BLaER1 treated with 17β-estradiol and CSF1 and Interleukin-3, amounts not matched to agents 10 nM and 100 nM (cell line): ENCODE results near the gene AADACL3.
"Not testable (repeated sequence)": the region's sequence is repeated elsewhere in the genome, so short reads cannot be mapped to it uniquely, and the experiment has no call there.

Source experiments
- H3K27ac ChIP-seq, 11 experiments: shearing (Covaris generic); formaldehyde crosslinking; 2 replicates each; pipeline ENCODE4 v1.8.1; 2022
- H3K27me3 ChIP-seq, 11 experiments: shearing (Covaris generic); formaldehyde crosslinking; 2 replicates each; pipeline ENCODE4 v1.8.1; 2022
- H3K36me3 ChIP-seq, 11 experiments: shearing (Covaris generic); formaldehyde crosslinking; 2 replicates each; pipeline ENCODE4 v1.8.1; 2022
- H3K4me1 ChIP-seq, 10 experiments: shearing (Covaris generic); formaldehyde crosslinking; 2 replicates each; pipeline ENCODE4 v1.8.1; 2022
- H3K4me2 ChIP-seq, 11 experiments: shearing (Covaris generic); formaldehyde crosslinking; 2 replicates each; pipeline ENCODE4 v1.8.1; 2022
- H3K4me3 ChIP-seq, 10 experiments: shearing (Covaris generic); formaldehyde crosslinking; 2 replicates each; pipeline ENCODE4 v1.8.1; 2022
- H3K9ac ChIP-seq, 11 experiments: shearing (Covaris generic); formaldehyde crosslinking; 2 replicates each; pipeline ENCODE4 v1.8.1; 2022
- H3K9me3 ChIP-seq, 11 experiments: shearing (Covaris generic); formaldehyde crosslinking; replicated peaks in 1 of 11; 2 replicates each; pipeline ENCODE4 v1.8.1; 2022
- H4K20me1 ChIP-seq, 11 experiments: shearing (Covaris generic); formaldehyde crosslinking; 2 replicates each; pipeline ENCODE4 v1.8.1; 2022
- Cebpa-rat ChIP-seq, 11 experiments: shearing (Covaris generic); IDR thresholded peaks; 2 replicates each; pipeline ENCODE4 v1.8.1; 2022

The AADACL3 gene, protein sequence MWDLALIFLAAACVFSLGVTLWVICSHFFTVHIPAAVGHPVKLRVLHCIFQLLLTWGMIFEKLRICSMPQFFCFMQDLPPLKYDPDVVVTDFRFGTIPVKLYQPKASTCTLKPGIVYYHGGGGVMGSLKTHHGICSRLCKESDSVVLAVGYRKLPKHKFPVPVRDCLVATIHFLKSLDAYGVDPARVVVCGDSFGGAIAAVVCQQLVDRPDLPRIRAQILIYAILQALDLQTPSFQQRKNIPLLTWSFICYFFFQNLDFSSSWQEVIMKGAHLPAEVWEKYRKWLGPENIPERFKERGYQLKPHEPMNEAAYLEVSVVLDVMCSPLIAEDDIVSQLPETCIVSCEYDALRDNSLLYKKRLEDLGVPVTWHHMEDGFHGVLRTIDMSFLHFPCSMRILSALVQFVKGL

DNA sequence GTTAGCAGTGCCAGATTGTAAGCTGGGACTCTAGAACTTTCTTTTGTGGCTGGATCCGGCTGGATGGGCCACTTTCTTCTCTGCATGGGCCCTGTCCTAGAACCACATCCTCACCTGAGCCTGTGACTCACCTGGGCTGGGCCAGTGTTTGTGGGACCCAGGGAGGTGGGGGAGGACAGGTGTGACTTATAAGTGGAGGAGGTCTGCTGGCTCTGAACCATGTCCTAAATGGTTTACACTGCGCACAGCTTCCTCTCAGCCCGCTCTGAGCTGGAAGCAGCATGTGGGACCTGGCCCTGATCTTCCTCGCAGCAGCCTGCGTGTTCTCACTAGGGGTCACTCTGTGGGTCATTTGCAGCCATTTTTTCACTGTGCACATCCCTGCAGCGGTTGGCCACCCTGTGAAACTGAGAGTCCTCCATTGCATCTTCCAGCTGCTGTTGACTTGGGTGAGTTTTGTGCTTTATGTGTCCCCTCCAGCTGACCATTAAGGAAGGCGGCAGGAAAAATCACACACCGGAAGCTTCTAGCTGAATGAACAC, at the start of gene AADACL3:
TSS of gene AADACL3 (plus strand) at position 215 of the 542 bp plus-strand sequence. CDS start at position 282, 67 bp downstream.
- TF ChIP-seq Cebpa-rat (IDR thresholded peaks at IDR 0.05): no peak
- H3K27ac ChIP-seq: no peak within 1 kb of the TSS
- H3K9ac ChIP-seq: no peak within 1 kb of the TSS
- no peaks in the 10 kb centered on the region for H4K20me1 ChIP-seq
- H3K4me3 ChIP-seq: no peak within 1 kb of the TSS
- no peak within 1 kb of the TSS for H3K4me2 ChIP-seq
- H3K9me3 ChIP-seq: no peaks in the 10 kb centered on the region
- H3K36me3 ChIP-seq: no peaks in the 10 kb centered on the region
- no peaks in the 10 kb centered on the region for H3K27me3 ChIP-seq
- H3K4me1 ChIP-seq: peaks cover 0 to 22% (median 16%) of the 10 kb centered on the region in 10 experiments; a peak in 15 of 20 replicates

DNA sequence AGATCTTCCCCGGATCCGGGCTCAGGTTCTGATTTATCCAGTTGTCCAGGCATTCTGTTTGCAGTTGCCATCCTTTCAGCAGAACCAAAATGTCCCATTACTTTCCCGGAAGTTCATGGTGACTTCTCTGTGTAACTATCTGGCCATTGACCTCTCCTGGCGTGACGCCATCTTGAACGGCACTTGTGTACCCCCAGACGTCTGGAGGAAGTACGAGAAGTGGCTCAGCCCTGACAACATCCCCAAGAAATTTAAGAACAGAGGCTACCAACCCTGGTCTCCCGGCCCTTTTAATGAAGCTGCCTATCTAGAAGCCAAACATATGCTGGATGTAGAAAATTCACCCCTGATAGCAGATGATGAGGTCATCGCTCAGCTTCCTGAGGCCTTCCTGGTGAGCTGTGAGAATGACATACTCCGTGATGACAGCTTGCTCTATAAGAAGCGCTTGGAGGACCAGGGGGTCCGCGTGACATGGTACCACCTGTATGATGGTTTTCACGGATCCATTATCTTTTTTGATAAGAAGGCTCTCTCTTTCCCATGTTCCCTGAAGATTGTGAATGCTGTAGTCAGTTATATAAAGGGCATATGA, 49.7 kb upstream of the AADACL3 start:
- Histone ChIP-seq H3K9me3 (peaks cover 12 to 29% (median 21%) of the 10 kb centered on the region in 11 experiments; a peak in 21 of 22 replicates), H3K36me3 (no peaks in the 10 kb centered on the region), H3K4me2 (no peak overlapping the region), H3K4me3 (no peak overlapping the region), H3K27me3 (no peaks in the 10 kb centered on the region), H3K4me1 (peaks cover 0 to 9% (median 8%) of the 10 kb centered on the region in 10 experiments; a peak in 11 of 20 replicates), H3K9ac (no peak overlapping the region), H4K20me1 (no peaks in the 10 kb centered on the region), H3K27ac (no peak overlapping the region)
- no peak for TF ChIP-seq Cebpa-rat (IDR thresholded peaks at IDR 0.05)

DNA sequence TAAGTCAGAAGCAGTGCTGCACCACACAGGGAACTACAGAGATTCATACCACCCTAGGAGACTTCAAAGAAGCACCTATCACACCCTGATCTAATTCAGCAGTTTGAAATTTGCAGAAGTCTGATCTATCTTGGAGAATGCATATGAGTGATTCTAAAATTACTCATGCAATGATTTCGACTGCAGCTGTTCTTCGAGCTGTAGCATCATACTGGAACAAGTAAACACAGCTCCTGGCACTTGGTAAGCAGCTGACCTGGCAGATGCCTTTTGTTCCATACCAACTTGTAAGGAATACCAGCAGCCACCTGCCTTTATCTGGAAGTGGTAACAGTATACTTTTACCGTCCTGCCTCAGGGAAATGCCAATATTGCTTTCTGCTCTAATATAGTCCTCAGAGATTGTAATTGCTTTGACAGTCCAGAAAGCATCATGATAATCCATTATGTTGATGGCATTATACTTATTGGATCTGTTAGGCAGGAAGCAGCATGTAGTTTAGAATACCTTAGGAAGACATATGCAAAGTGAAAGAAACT, 46.3 kb upstream of the AADACL3 start:
- no peak for TF ChIP-seq Cebpa-rat (IDR thresholded peaks at IDR 0.05)

DNA sequence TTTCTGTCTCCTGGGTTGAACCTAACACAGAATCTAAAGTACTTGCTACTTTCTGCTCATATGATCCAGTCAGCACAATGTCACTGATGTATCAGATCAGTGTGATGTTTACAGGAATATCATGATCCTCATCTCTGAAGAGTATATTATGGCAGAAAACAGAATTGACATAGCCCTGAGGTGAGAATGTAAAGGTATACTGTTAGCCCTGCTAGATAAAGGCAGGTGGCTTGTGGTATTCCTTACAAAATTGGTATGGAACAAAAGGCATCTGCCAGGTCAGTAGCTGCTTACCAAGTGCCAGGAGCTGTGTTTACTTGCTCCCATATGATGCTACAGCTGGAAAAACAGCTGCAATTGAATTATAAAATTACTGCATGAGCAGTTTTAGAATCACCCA, 41.6 kb upstream of the AADACL3 start:
- no peak overlapping the region for H3K9ac ChIP-seq
- H3K36me3 ChIP-seq: no peaks in the 10 kb centered on the region
- no peak for TF ChIP-seq Cebpa-rat (IDR thresholded peaks at IDR 0.05)
- no peaks in the 10 kb centered on the region for H3K27me3 ChIP-seq
- no peaks in the 10 kb centered on the region for H3K4me1 ChIP-seq
- no peak overlapping the region for H3K4me3 ChIP-seq
- H3K4me2 ChIP-seq: no peak overlapping the region
- H4K20me1 ChIP-seq: no peaks in the 10 kb centered on the region
- peaks cover 0 to 17% (median 10%) of the 10 kb centered on the region in 11 experiments; a peak in 11 of 22 replicates for H3K9me3 ChIP-seq
- no peak overlapping the region for H3K27ac ChIP-seq

More for the DNA sequence above, 46.3 kb upstream of the AADACL3 start:
- Histone ChIP-seq H3K27me3 (no peaks in the 10 kb centered on the region), H3K4me3 (no peak overlapping the region), H3K9ac (no peak overlapping the region), H3K36me3 (no peaks in the 10 kb centered on the region), H3K27ac (no peak overlapping the region), H4K20me1 (no peaks in the 10 kb centered on the region), H3K4me1 (no peaks in the 10 kb centered on the region), H3K9me3 (peaks cover 11 to 26% (median 13%) of the 10 kb centered on the region in 11 experiments; a peak in 21 of 22 replicates), H3K4me2 (no peak overlapping the region)

DNA sequence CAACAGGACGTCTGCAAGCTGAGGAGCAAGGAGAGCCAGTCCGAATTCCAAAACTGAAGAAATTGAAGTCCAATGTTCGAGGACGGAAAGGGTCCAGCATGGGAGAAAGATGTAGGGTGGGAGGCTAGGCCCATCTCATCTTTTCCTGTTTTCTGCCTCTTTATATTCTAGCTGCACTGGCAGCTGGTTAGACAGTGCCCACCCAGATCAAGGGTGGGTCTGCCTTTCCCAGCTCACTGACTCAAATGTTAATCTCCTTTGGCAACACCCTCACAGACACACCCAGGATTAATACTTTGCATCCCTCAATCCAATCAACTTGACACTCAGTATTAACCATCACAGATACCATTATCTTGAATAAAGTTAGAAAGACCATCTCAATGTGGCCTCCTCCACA, 39.8 kb upstream of the AADACL3 start:
- H3K27ac ChIP-seq, H3K4me2 ChIP-seq, H4K20me1 ChIP-seq, H3K27me3 ChIP-seq, H3K36me3 ChIP-seq, H3K4me3 ChIP-seq, H3K4me1 ChIP-seq, H3K9ac ChIP-seq: not testable (repeated sequence)
- peaks cover 9 to 34% (median 20%) of the 10 kb centered on the region in 11 experiments; a peak in 15 of 22 replicates for H3K9me3 ChIP-seq

DNA sequence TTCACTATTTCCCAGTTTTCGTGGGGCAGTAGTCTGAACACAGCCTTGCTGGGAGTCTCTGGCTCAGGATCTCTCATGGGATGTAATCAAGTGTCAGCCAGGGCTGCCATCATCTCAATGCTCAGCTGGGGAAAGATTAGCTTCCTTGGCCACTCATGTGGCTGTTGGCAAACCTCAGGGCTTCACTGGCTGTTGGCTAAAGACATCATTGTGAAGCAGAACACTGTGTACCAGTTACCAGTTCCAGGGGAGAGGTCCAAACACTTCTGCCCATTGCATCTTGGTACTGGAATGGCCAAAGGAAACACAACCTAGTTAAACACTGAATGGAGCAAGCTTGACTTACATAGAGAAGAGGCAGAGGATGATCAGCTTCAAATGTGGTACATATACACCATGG, 38.3 kb upstream of the AADACL3 start:
- Histone ChIP-seq H3K9me3 (peaks cover 9 to 26% (median 20%) of the 10 kb centered on the region in 11 experiments; a peak in 14 of 22 replicates), H3K27ac (no peak overlapping the region), H3K9ac (no peak overlapping the region), H3K27me3 (no peaks in the 10 kb centered on the region), H3K4me3 (no peak overlapping the region), H3K36me3 (no peaks in the 10 kb centered on the region), H3K4me2 (no peak overlapping the region), H4K20me1 (no peaks in the 10 kb centered on the region), H3K4me1 (no peaks in the 10 kb centered on the region)
- no peak for TF ChIP-seq Cebpa-rat (IDR thresholded peaks at IDR 0.05)

DNA sequence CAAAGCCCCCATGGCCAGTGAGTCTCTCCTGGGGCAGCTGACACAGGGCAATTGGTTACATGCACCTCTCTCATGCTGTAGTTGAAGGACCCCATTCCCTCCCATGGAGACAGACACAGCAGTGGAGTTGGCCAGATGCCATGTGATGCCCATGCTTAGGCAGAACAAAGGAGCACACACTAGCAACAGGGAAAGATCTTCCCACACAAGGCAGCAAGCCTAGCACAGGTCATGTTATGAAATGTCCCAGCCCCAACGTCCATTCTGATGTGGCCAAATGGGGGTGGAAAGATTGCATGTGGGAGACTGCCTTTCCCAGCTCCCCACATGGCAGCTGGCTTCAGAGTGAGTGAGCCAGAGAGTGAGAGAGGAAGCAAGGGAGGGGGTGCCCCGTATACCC, 37.6 kb upstream of the AADACL3 start:
- H3K36me3 ChIP-seq: no peaks in the 10 kb centered on the region
- no peaks in the 10 kb centered on the region for H4K20me1 ChIP-seq
- H3K4me1 ChIP-seq: no peaks in the 10 kb centered on the region
- no peak overlapping the region for H3K4me3 ChIP-seq
- H3K27ac ChIP-seq: no peak overlapping the region
- H3K27me3 ChIP-seq: no peaks in the 10 kb centered on the region
- no peak overlapping the region for H3K4me2 ChIP-seq
- H3K9ac ChIP-seq: no peak overlapping the region
- peaks cover 9 to 26% (median 20%) of the 10 kb centered on the region in 11 experiments; a peak in 14 of 22 replicates for H3K9me3 ChIP-seq
- no peak for TF ChIP-seq Cebpa-rat (IDR thresholded peaks at IDR 0.05)

DNA sequence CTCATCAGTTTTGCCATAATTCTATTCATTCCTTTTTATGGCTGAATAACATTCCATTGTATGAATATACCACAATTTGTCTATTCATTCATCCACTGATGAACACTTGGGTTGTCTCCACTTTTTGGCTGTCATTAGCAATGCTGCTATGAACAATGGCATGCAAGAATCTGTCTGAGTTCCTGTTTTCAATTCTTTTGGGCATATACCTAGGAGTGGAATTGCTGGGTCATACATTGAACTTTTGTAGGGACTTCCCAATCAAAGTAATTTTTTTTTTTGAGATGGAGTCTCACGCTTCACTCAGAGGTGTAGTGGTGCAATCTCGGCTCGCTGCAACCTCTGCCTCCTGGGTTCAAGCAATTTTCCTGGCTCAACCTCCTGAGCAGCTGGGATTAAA, 37.1 kb upstream of the AADACL3 start:
- no peaks in the 10 kb centered on the region for H3K4me1 ChIP-seq
- no peak for TF ChIP-seq Cebpa-rat (IDR thresholded peaks at IDR 0.05)
- no peak overlapping the region for H3K4me2 ChIP-seq
- no peak overlapping the region for H3K27ac ChIP-seq
- no peak overlapping the region for H3K4me3 ChIP-seq
- peaks cover 9 to 26% (median 20%) of the 10 kb centered on the region in 11 experiments; a peak in 14 of 22 replicates for H3K9me3 ChIP-seq
- H4K20me1 ChIP-seq: no peaks in the 10 kb centered on the region
- H3K27me3 ChIP-seq: no peaks in the 10 kb centered on the region
- no peak overlapping the region for H3K9ac ChIP-seq
- H3K36me3 ChIP-seq: no peaks in the 10 kb centered on the region

DNA sequence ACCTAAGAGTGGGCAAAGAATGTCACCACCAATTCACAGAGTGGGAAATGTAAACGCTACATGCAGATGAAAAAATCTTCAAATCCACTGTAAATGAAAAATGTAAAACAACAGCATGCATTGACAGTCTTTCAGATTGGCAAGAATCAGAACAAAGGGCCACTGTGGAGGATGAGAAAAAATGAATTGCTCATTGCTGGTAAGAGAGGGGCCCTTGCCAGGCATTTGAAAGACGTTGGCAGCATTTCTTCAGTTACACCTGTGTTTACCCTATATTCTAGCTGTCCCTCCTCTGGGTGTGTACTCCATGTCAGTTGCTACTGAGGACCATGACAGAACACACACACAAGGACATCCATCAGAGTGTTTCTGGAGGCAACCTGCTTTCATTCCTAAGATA, 25.8 kb upstream of the AADACL3 start:
- H3K4me1 ChIP-seq: no peaks in the 10 kb centered on the region
- H3K4me2 ChIP-seq: no peak overlapping the region
- no peaks in the 10 kb centered on the region for H3K27me3 ChIP-seq
- H3K9ac ChIP-seq: no peak overlapping the region
- H3K4me3 ChIP-seq: no peak overlapping the region
- H3K9me3 ChIP-seq: no peaks in the 10 kb centered on the region
- no peak for TF ChIP-seq Cebpa-rat (IDR thresholded peaks at IDR 0.05)
- H3K27ac ChIP-seq: no peak overlapping the region
- no peaks in the 10 kb centered on the region for H4K20me1 ChIP-seq
- no peaks in the 10 kb centered on the region for H3K36me3 ChIP-seq
